Suppressor macrophage treated with lipopolysaccharide for 1 hour (primary cell): ENCODE data around the gene GFRAL.
"Not testable (repeated sequence)": the region's sequence is repeated elsewhere in the genome, so short reads cannot be mapped to it uniquely, and the experiment has no call there.

ENCODE experiments used
- DNase-seq, 3 donors: peaks; one replicate each; pipeline ENCODE4 v3.0.0-alpha.2; 2020 to 2022

GFRAL gene

DNA sequence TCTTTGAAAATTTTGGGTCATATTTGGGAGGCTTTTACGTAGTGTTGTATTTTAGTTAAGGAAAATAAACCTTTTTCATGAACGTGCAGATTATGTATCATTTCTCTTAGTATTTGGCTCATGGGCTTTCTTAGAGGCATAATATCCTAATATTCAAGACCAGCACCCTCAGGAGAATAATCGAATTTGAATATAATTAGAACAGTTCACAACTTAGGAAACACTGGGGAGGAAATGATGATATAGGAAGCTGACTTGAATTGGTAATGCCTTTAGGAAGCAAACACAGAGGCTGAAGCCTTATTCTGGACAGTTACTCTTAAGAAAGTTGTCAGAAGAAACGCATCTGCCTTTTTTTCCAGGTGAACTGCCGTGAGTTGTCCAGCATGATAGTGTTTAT lies at the start of gene GFRAL:
Gene GFRAL, plus strand, starts transcription at position 301 of the 400 bp plus-strand sequence. Its CDS starts 86 bp downstream, at position 387.
- DNase-seq: no peak

GRCh38 chr6:55277646-55278045 lies 49.6 kb upstream of the GFRAL start:
- DNase-seq: no peak

GRCh38 chr6:55281215-55281614 lies 46.1 kb upstream of the GFRAL start:
- DNase-seq: no peak

GRCh38 chr6:55282115-55282514 lies 45.2 kb upstream of the GFRAL start:
- no peak for DNase-seq

DNA sequence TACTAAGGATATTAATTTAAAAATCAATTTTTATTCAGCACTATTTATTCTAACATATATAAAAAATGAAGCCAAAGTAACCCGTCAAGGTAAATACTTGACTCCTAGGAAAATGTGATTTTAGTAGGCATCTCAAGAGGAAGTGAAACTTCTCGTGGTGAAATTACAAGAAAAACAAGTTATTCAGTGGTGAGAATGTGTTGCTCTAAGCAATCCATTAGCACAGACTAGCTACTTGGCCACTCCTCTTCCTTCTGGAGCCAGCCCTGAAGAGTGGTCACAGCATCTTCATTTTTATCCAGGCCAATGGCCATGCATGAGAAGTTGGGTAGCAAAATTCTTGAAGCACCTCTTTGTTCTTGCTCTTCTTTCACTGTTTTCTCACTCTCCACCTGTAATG lies 40.4 kb upstream of the GFRAL start:
- peak in 1 of 3 donors; percentile 1 for DNase-seq

DNA sequence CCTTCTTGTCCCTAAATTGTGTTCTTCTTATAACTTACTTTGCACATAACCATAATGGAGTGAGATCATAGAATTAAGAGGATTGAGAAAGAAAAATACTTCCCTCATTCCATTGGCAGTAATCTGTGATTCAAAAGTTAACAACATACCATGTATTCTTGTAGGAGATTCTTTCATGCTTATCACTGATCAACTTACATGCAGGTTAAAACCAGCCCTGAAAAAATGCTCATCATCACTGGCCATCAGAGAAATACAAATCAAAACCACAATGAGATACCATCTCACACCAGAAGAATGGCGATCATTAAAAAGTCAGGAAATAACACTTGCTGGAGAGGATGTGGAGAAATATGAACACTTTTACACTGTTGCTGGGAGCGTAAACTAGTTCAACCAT lies 36.5 kb upstream of the GFRAL start:
- DNase-seq: no peak

- DNase-seq: peak in 1 of 3 donors; percentile 11
These were observed 34.2 kb upstream of the GFRAL start for GRCh38 chr6:55293116-55293515.

DNA sequence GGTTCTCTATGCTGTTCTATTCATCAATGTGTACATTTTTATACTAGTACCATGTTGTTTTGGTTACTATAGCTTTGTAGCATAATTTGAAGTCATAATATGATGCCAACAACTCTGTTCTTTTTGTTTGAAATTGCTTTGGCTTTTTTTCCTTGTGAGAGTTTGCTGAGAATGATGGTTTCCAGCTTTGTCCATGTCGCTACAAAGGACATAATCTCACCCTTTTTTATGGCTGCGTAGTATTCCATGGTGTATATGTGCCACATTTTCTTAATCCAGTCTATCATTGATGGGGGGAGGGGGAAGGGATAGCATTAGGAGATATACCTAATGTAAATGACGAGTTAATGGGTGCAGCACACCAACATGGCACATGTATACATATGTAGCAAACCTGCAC lies 30.1 kb upstream of the GFRAL start:
- DNase-seq: not testable (repeated sequence)

DNA sequence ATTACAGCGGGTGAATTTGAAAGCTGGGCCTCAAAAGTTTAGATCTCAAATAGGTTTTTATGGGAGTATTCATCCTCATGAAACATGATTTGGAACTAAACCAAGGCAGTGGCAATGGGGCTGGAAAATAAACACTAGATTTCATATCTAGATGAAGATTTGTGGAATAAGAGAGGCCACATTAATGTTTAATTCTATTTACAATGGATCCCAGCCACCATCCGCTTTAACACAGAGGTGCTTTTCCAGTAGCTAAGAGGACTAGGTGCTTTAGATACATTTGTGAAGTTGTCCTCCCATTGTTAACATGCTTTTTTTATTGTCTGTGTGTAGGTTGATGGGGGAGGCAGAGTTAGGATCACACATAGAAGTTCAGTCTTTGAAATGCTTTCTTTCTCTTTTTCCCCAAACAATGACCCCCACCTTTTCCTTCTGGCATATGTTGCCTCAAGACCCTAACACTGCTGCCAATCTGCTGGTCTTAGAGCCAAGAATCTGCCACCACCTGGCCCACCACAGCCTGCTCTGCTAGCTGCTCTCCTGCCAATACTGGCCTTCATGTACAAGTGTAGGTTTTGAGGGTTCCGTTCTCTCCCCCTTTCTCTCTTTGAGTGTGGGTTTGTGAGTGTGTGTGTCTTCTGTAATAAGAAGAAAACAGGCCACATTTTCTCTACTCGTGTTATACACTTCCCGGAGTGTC lies 27.8 kb upstream of the GFRAL start:
- DNase-seq: no peak

GRCh38 chr6:55304747-55305146 lies 22.5 kb upstream of the GFRAL start:
- no peak for DNase-seq

DNA sequence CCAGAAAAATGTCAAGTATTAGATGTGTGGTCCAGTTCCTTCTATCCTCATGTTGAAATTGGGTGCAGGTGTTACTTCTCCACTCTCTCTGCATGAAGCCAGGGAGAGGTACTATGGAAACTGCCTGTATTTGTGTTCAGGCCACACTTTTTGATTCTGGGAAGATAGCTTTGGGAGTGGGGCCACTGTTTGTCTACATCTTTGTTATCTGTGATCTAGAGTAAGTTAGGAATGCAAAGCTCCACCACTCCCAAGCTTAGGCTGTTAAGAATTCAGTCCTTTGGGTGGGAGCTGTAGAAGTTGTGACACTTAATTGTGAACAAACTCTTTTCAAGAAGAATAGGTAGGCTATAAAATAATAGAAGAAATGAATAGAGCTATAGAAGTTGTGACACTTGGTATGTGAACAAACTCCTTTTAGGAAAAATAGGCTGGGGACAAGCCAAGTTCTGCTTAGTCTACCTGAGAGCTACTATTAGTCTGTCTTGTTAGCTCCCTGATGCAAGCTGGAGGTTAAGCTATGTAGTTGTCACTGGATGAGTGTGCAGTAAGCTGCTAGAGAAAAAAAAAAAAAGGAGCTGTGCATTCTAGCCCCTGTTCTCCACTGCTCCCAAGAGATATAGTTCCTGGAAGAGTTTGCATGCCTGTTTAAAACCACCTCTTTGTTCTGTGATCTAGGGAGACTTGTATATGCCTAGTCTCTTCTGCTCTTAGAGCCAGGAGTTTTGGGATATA lies 7.1 kb upstream of the GFRAL start:
- DNase-seq: no peak

GRCh38 chr6:55320696-55321086 lies 6.6 kb upstream of the GFRAL start:
- DNase-seq: no peak

DNA sequence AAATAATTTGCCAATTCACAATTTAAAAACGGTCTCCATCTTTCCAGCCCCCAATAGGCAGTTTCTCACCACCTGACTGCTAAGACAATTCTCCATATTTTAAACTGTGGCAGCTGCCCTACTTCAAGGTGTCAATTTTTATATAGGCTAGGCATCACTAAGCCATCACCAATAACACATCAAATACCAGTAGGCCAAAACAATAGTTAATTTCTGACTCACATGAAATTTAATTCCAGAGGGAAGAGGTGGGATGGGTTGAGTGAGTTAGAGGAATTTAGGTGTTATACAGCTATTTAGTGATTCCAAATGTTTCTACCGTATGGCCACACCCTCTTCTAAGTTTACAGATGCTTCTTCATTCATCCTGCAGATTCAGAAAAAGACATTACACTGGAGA lies 49.9 kb downstream of the GFRAL start:
- DNase-seq: no peak

DNA sequence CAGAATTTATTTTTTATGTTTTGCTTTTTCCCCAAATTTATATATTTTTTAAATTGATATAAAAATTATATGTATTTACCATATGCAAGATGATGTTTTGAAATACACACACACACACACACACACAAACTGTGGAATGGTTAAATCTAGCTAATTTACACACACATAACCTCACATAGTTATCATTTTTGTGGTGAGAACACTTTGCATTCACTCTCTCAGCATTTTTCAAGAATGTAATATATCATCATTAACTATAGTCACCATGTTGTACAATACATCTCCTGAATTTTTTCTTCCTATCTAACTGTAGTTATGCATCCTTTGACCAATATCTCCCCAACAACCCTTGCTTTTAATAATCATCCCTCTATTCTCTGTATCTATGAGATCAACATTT lies 52.2 kb downstream of the GFRAL start:
- DNase-seq: no peak

DNA sequence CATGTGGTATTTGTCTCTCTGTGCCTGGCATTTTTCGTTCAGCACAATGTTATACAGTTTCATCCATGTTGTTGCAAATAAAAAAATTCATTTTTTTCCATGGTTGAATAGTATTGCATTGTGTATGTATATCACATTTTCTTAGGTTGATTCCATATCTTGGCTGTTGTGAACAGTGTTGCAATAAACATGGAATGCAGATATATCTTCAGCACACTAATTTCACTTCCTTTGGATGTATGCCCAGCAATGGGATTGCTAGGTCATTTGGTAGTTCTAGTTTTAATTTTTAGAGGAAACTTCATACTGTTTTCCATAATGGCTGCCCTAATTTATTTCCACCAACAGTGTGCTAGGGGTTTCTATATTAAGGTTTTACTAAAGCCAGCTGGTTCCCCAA lies 52.6 kb downstream of the GFRAL start:
- DNase-seq: no peak

DNA sequence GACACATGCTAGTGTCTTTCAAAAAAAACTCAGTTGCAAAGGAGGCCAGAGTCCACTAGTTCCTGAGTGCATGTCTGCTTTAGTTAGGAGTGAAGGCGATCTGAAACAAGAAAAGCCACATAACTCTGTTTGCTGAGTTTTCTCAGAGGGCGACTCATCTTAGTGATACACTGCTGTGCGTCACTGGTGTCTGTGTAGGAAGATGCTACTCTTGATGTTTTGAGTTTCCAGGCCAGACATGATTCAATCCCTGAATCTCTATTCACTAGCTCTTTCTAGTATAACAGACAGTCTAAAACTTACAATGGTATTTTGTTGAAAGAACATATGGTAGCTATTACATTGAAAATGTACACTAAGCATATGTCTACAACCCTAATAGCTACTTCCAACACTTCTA lies 60.9 kb downstream of the GFRAL start:
- DNase-seq: no peak

- no peak for DNase-seq
These were observed 68.6 kb downstream of the GFRAL start for GRCh38 chr6:55395871-55396270.

- DNase-seq: no peak
These were observed 70.7 kb downstream of the GFRAL start for GRCh38 chr6:55397986-55398385.

- DNase-seq: no peak
These were observed 72.1 kb downstream of the GFRAL start for GRCh38 chr6:55399351-55399750.

GRCh38 chr6:55405474-55406235 lies 78.4 kb downstream of the GFRAL start:
- no peak for DNase-seq

- DNase-seq: no peak
These were observed 83.4 kb downstream of the GFRAL start for GRCh38 chr6:55410674-55411073.

- DNase-seq: no peak
These were observed 96.7 kb downstream of the GFRAL start for GRCh38 chr6:55423933-55424332.

GRCh38 chr6:55433446-55434130 lies 106.3 kb downstream of the GFRAL start:
- DNase-seq: no peak
